HG03045 (cell line): ENCODE measurements around the gene ARHGEF7.
A peak's percentile ranks its signal among the peaks of the same experiment; 100 is the strongest.

Experiments
- ATAC-seq: cut with Tn5 transposase; IDR thresholded peaks from one replicate; pipeline ENCODE4 v1.9.1; 2021; ENCODE audit warnings: mild to moderate bottlenecking, moderate library complexity; ENCODE audit not compliant: unreplicated experiment

The ARHGEF7 gene

GRCh38 chr13:111131611-111132010 is 16.5 kb downstream of the ARHGEF7 start:
- ATAC-seq: no peak

GRCh38 chr13:111132948-111133347 is 17.8 kb downstream of the ARHGEF7 start:
- ATAC-seq: no peak

DNA sequence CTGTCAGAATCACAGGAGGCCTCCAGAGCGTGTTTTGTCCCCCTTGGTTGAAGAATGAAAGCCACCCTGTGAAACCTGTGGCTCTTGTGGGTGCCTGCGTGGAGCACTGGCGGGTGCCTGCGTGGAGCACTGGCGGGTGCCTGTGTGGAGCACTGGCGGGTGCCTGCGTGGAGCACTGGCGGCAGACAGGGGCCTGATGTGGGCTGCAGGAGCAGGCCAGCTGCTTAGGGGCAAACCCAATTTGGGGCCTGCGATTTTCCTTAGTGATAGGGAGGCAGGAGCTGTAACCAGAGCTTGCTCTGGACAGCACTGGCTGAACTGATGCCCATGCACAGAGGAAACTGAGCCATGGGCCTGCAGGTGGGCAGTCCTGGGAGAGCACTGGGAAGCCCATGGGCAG is 24.3 kb downstream of the ARHGEF7 start:
- no peak for ATAC-seq

DNA sequence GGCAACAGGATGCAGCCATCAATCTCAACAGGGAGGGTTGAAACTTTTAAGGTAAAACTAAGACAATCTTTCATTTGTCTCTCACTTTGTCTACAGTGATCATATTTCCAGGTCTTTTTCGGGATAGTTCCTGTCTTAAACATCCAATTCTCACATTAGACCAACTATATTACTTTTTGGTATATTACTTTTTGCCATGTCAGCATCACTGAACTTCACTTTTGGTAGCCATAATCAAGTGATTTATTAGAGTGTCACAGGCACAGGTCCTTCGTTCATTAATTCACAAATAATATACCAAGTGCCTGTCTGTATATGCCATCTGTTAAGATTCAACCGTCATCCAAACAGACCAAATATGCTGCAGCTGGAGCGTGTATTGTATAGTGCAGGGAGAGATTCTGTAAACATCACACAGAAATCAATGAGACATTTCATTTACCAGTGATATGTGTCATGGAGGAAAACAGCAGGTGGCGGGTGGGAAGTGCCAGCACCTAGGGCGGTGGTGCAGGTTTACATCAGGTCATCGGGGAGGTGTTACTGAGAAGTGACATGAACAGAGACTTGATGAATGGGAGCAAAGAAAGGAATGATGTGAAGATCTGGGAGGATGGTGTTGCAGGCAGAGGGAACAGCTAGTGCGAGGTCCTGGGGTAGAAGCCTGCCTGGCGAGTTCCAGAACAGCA is 24.9 kb downstream of the ARHGEF7 start:
- ATAC-seq: no peak

DNA sequence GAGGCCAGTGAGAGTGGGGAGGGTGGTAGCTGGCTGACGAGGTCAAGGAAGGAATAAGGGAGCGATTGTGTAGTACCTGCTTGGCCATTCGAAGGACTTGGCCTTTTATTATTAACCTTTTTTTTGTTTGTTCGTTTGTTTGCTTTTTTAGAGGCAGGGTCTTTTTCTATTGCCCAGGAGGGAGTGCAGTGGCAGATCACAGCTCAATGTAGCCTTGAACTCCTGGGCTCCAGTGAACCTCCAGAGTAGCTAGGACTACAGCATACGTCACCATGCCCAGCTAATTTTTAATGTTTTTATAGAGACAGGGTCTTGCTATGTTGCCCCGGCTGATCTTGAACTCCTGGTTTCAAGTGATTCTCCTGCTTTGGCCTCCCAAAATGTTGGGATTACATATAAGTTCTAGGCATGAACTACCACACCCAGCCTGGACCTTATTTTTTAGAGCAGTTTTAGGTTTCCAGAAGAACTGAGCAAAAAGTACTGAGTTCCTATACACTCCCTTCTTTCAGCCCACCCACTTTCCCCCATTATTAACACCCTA is 25.5 kb downstream of the ARHGEF7 start:
- no peak for ATAC-seq

- ATAC-seq: no peak
These were observed 27.4 kb downstream of the ARHGEF7 start for GRCh38 chr13:111142472-111142871.

DNA sequence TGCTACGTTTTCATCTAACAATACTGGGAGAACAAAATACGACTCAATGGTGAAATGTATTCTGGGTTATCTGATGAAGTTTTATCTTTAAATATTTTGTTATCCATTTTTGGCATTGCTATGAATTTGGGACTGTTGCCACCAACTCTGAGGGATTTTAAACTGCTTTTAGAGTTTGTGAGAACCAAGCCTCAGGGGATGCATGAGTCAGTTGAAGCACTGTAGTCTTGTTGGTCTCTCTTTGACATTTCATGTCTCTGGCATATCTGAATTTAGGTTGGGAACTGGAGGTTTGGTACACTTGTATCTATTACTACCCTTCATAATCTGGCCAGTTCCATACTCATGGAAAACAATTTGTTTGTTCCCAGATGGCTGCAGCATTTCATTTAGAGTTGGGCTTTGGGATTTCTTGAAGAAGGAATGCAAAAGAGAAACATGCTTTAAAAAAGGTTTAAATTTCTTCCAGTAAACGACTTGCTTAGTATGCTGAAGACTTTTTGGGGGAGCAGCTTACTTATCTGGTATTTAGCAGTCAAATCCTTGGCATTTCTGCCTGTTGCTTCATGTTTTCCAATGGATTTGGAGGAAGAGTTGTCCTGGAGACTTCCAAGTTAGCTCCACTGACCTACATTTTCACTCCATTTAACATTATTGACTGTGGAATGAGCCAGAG is 28.9 kb downstream of the ARHGEF7 start:
- no peak for ATAC-seq

DNA sequence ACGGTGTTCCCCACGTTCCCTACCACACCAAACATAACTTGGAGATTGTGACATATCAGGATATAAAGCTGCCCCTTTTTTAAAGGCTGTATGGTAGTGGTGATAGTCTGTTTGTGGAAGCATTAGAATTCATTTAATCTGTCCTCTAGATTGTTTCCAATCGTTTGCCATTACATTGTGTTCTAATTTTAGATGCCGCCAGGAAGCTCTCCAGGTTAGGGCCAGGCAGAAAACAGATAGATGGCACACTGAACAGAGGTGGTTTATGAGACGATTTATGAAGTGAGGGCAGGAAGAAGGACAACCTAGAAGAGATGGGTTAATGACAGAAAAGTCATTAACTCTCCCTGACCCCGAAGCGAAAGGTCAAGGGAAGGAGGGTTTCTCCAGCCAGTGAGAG is 30.0 kb downstream of the ARHGEF7 start:
- no peak for ATAC-seq

- ATAC-seq: no peak
These were observed 30.4 kb downstream of the ARHGEF7 start for GRCh38 chr13:111145506-111145905.

GRCh38 chr13:111152844-111153243 is 37.7 kb downstream of the ARHGEF7 start:
- ATAC-seq: no peak

GRCh38 chr13:111153279-111153976 is 38.3 kb downstream of the ARHGEF7 start:
- peak; percentile 93 for ATAC-seq

DNA sequence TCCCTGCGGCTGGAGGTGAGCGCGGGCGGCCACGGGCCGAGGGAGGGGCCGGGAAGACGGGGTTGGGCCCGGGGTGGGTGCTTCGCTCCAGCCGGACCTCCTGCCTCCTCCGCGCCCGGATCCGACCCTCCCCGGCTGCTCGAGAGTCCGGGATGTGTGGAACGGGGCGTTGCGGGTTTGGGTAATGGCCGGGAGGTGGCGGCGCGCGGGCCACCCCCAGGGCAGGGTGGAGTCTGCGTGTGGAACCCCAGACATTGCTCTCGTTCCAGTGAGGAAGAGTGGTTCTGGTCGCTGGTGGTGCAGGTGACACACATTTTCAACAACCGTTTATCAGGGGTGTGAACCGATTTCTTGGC is 38.8 kb downstream of the ARHGEF7 start:
- peak; percentile 57 for ATAC-seq

DNA sequence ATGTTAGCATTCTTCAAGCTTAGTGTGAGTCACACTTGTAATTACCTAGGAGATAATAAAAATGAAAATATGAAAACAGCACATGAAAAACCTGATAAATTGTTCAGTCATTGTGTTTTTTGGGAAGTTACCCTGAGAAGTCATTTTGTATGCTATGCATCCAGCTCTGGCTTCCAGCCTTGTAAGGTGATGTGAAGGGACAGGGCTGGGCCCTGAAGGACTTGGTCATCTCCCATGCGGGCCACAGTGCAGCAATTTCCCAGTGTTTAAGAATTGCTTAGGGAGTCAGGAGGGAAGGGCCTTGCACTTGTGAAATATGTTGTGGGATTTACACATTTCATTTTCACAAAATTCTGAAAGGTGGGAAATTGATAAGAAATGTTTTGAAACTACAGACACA is 41.3 kb downstream of the ARHGEF7 start:
- no peak for ATAC-seq

GRCh38 chr13:111158136-111158805 is 43.2 kb downstream of the ARHGEF7 start:
- ATAC-seq: no peak

DNA sequence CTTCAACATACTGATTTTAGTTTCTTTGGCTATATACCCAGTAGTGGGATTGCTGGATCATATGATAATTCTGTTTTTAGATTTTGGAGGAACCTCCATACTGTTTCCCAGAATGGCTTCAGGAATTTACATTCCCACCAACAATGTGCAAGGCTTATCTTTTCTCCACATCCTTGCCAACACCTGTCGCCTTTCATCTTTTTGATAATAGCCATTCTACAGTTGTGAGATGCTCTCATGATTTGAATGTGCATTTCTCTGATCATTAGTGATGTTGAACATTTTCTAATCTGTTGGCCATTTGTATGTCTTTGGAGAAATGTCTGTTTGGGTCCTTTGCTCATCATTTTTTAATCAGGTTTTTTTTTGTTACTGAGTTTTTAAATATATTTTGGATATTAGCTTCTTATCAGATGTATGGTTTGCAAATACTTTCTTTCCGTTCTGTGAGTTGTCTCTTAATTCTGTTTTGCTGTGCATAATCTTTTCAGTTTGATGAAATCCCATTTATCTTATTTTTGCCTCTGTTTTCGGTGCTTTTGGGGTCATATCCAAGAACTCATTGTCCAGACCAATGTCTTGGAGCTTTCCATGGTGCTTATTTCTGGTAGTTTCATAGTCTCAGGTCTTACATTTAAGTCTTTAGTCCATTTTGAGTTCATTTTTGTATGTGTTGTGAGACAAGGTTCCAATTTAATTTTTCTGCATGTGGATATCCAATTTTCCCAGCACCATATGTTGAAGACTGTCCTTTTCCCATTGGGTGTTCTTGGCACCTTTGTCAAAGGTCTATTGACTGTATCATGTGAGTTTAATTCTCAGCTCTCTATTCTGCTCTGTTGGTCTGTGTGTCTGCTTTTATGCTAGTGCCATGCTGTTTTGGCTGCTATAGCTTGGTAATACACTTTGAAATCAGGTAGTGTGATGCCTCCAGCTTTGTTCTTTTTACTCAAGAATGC is 44.5 kb downstream of the ARHGEF7 start:
- no peak for ATAC-seq

- ATAC-seq: no peak
These were observed 45.5 kb downstream of the ARHGEF7 start for GRCh38 chr13:111160648-111161047.

- ATAC-seq: peak; percentile 44
These were observed 46.8 kb downstream of the ARHGEF7 start for GRCh38 chr13:111161601-111162600.

DNA sequence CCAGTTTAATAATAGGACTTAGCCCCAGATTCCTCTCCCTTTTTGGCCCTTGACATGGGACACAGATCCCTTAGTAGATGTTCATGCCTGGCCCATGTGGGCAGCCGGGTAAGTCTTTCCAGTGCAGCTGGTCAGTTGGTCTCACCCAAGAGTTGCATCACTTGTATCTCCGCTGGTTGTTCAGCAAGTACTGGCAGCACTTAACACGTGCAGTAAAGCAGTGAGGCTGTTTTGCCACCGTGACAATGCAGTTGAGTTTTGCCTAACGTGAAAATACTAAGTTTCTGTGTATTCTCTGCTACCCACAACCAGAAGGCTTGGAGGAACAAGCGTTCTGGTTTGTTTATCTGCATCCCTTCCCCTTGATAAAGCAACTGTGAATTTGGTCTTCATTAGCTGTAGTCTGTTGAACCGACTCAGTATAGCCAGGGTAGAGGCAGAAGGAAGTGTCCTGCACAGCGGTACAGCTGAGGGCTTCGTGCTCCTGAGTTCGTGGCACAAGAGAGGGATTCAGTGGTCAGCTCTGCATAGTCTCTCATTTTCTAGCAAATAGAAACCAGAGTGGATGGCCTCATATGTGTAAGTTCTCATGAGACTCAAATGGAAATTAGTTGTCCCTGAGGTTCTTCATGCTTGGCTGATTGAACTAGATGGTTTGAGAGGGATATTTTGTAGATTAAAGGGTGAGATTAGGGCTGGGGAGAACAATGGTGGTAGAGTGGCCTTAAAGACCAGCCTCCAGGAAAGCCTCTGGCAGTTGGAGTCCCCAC is 50.3 kb downstream of the ARHGEF7 start:
- peak; percentile 62 for ATAC-seq
